Fibroblast of pulmonary artery (primary cell): ENCODE results near the gene POGK.

Source experiments
- DNase-seq: peaks from one replicate; pipeline ENCODE4 v3.0.0-alpha.2; 2010; ENCODE audit warnings: low read depth
- H3K4me3 ChIP-seq: replicated peaks from 2 replicates; pipeline ENCODE4 v1.5.1; 2011; ENCODE audit warnings: low read depth, mild to moderate bottlenecking, control low read depth, low read length, moderate library complexity
- CTCF ChIP-seq: IDR thresholded peaks from 2 replicates; pipeline ENCODE4 v1.5.1; 2011; ENCODE audit warnings: mild to moderate bottlenecking, control low read depth, low read length, inconsistent platforms; ENCODE audit errors: missing control alignments

The POGK gene

DNA sequence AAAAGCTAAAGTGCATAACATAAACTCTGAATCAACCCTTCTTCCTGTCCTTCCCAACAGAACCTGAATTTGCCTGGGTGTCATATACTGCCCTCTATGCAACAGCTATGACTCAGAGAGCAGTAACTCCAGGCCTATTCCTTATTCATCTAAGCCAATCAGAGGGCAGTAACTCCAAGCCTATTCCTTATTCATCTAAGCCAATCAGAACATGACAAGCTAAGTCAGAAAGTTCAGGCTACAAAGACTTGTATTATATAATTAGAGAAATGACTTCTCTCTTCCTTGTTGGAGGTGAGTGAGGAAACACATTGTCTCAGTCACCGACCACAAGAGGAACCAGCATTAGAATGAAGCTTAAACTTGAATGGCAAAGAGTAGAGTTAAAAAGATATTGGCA is 63.0 kb downstream of the POGK start:
- H3K4me3 ChIP-seq: no peak overlapping the region
- DNase-seq: peak; percentile 22
- no peak for TF ChIP-seq CTCF

GRCh38 chr1:166903232-166903631 is 64.0 kb downstream of the POGK start:
- no peak for DNase-seq
- H3K4me3 ChIP-seq: no peak overlapping the region
- no peak for TF ChIP-seq CTCF

- H3K4me3 ChIP-seq: no peak overlapping the region
- no peak for TF ChIP-seq CTCF
- DNase-seq: peak; percentile 3
These were observed 65.9 kb downstream of the POGK start for GRCh38 chr1:166905136-166905535.

DNA sequence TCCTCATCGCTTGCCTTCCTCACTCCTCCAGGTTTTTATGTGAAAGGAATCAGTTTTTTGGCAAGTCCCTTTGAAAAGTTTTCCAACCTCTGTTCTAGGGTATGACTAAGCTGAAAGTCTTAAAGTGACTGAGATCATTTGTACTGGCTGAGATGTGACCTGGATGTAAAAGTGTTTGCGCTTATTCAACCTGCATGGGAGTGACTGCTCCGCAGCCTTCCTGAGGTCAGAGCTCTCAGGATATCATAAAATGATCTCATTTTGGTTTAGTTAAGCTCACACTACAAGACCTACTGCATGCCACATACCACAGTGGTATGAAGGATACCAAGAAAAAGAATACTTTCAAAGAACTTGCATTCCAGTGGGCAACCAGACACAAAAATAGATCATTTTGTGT is 66.6 kb downstream of the POGK start:
- no peak for TF ChIP-seq CTCF
- no peak overlapping the region for H3K4me3 ChIP-seq
- peak; percentile 31 for DNase-seq
